Activated CD4-positive, alpha-beta T cell treated with anti-CD3 and anti-CD28 coated beads, Interleukin-2, amount 50 U/mL, for 1 hour (primary cell): Measurements from ENCODE around the gene IL1RAPL1.

Experiments
- DNase-seq: peaks from one replicate; pipeline ENCODE4 v3.0.0-alpha.2; 2020

IL1RAPL1 gene

GRCh38 chrX:29665532-29665931, 1078.3 kb downstream of the IL1RAPL1 start:
- no peak for DNase-seq

- DNase-seq = no peak
These were observed 1079.1 kb downstream of the IL1RAPL1 start for GRCh38 chrX:29666366-29666765.

DNA sequence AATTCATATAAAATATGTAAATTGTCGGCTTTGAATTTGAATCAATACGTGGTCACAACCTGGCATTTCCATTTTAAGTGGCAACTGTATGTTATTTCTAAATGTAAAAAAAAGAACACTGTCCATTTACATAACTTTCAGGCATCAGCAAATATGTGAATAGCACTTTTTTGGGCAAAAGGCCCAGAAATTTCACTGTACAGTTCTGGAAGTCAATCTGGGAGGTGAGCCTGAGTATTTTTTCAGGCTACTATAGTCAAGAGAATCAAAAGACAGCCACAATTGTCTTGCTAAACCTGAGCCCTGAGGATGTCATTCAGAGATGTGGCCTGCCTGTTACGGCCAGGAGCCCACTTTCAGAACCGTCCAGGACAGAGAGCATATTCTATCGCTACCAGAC, 1084.2 kb downstream of the IL1RAPL1 start:
- no peak for DNase-seq

DNA sequence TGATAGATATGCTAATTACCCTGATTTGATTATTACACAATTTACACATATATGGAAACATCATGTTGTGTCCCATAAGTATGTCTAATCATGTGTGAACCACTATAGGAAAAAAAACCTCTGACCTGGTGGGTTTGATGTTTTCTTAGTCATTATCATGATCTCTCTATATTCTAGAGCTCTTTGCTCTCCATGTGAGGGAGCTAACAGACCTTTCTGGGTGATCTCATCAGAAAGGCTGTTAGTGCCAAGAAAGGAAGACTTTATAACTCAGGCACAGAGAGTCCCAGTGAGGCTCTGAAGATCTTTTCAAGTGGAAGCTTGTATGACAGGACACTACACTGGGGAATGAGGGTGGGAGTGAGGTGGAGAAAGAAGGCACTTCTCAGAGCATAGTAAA, 1100.4 kb downstream of the IL1RAPL1 start:
- DNase-seq = no peak

DNA sequence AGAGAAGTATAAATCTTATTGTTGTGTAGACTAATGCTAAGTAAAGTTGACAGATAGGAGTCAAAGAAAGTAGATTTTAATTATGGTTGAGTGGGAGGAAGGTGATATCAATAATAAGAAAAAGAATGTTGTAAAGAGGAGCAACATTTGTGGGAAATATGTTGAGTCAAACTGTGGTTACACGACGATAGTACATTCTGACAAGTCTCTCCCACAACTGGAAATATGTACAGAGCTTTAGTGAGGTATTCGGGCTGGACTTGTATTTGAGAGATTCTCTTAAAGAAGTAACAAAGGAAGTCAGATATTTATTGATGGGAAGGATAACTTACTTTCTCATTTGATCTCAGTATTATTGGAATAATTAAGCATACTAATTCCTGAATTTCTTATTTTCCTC, 1102.8 kb downstream of the IL1RAPL1 start:
- no peak for DNase-seq

- DNase-seq = no peak
These were observed 1103.8 kb downstream of the IL1RAPL1 start for GRCh38 chrX:29691044-29691443.

GRCh38 chrX:29693912-29694311, 1106.7 kb downstream of the IL1RAPL1 start:
- no peak for DNase-seq

- no peak for DNase-seq
These were observed 1112.0 kb downstream of the IL1RAPL1 start for GRCh38 chrX:29699239-29699638.

- DNase-seq = no peak
These were observed 1119.8 kb downstream of the IL1RAPL1 start for GRCh38 chrX:29707088-29707487.

DNA sequence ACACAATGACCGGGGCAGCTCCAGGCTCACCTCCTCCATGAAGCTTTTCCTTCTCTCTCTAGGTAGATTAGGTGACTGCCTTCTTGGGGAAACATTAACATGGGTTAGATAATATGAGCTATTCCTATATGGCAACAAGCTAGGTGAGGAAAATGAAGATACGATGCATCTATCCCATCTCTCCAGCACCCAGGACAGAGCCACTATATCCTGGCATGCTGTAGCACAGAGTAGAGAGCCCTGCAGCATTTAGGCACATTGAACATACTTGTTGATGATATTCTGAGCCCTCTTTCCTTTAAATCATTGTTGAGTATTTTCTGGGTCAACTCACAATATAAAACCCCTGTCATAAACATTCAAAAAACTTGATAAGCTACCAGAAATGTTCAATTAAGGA, 1133.9 kb downstream of the IL1RAPL1 start:
- no peak for DNase-seq

DNA sequence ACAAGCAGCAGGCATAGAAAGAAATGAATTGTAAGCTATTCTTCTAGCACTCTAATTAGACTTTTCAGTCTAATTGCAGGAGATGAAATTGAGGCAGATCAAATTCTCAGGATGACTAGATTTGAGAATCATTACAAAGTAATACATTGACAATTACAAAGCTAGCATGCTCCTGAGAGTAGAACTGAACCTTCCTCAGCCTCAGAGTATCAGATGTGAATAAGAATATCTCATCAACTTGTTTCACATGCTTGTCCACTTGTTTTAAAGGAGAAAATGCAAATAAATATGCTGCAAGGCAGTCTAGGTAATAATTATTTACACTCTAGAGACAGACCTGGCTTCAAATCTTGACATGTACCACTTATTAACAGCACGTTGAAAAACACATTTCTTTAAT, 1137.1 kb downstream of the IL1RAPL1 start:
- DNase-seq = no peak

GRCh38 chrX:29726811-29727210, 1139.6 kb downstream of the IL1RAPL1 start:
- no peak for DNase-seq

DNA sequence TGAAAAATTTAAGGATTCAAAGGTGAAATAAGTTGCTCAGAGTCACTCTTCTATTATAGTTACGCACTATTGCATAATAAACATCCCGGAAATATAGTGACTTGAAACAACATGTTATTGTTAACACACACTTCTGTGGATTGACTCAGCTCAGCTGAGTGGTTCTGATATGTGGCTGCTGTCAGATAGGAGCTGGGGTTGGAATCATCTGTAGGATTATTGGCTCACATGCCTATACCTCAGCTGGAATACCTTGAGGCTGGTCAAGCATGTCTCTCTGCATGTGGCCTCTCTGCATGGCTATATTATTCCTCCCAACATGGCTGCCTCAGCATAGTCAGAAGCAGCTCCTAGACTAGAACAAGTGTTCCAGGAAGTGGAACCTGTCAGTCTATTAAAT, 1141.4 kb downstream of the IL1RAPL1 start:
- no peak for DNase-seq

DNA sequence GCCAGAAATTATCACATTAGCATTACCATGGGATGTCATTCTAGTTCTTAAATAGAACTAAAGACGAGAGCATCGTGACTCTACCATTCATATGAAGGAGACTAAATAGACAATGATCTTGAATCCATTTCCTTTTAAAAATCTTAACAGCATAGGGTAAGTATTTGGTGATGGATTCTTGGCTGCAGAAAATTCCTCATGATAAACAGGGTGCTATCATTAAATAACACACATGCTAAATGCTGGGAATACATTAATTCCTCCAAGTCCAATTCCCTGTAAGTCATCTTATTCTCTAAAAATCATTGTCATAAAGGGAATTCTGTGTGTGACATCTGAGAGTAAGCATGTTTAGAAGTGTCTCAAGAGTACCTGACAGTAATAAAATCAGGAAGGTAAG, 1157.7 kb downstream of the IL1RAPL1 start:
- no peak for DNase-seq

DNA sequence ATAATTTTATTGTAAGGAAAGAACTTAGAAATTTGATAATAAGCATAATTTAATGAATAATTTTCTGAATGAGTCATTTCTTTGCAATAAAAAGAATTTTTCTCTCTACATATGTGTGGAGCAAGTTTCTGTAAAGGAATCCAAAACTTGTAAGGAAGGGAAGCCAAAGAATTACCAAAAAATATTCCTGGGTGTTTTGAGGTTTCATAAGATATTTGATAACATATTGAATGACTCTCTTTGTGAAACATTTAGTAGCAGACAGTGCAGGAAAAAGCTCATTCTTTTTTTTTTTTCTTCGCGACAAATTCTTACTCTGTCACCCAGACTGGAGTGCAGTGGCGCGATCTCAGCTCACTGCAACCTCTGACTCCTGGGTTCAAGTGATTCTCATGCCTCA, 1159.1 kb downstream of the IL1RAPL1 start:
- DNase-seq = no peak

DNA sequence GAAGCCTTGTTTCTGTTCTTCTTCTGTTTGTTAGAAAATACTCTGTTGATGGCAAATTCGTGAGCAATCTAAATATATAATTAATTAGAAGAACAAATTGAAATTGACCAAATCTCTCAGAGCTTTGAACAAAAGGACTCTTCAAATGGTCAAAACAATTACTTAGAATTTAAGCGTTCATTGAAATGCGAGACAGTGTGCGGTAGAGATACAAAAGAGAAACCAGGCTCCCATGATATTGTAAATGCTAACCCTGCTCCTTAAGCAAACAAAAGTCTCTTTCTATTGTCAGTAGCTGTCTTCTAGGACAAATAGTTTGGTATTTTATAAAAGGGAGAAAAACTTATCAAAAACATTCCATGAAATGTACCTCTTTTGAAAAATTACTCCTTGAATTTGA, 1174.8 kb downstream of the IL1RAPL1 start:
- DNase-seq = no peak

DNA sequence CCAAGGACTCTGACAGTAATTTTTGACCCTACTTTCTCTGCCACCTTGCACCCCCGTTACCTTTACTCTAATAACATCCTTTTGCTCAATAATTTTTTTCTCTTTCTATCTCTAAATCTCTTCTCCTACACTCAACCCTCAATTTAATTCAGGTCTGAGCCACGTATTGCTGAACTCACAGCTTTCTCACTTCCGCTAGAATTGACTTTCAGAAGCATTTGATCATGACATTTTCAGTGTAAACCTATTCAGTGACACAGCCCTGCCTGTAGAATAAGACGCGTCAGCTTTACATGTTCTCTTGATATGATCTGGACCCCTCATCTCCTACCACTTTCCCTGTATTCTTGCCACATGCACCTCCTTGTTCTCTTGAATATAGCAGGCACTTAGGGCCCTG, 1188.6 kb downstream of the IL1RAPL1 start:
- DNase-seq = no peak

- no peak for DNase-seq
These were observed 1200.4 kb downstream of the IL1RAPL1 start for GRCh38 chrX:29787656-29788055.

- no peak for DNase-seq
These were observed 1201.9 kb downstream of the IL1RAPL1 start for GRCh38 chrX:29788991-29789699.

DNA sequence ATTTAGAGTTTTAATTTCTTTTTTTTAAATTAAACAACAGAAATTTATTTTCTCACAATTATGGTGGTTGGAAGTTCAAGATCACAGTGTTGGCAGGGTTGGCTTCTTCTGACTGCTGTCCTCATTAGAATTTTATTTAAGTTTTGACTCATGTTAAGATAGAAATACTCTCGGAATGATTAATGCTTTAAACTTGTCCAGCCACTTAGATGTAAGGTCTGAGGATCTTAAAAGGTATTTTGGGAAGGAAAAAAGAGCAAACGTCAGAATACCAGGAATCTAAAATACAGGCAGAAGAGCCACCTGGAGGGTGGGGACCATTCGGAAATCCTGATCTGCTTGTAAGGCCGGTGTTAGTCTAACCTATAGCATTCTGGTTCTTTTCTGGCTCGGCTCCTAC, 1205.1 kb downstream of the IL1RAPL1 start:
- no peak for DNase-seq

DNA sequence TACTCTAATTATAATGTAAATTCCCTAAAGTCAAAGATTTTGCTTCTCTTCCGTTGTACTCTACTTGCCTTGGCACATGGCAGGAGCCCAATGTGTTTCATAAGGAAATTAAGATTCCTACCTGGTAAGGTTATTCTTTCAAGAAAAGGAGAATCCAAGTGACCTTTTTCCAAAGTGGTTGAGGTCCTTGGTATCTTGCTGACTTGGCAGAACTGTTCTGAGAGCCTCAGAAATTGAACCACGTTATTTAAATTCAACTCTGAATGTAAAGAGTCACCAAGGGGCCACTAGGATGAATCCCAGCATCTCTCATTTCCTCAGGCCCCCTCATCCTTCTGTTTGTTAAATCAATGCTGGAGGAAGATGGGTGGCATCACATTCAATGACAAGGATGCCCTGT, 1209.9 kb downstream of the IL1RAPL1 start:
- no peak for DNase-seq

DNA sequence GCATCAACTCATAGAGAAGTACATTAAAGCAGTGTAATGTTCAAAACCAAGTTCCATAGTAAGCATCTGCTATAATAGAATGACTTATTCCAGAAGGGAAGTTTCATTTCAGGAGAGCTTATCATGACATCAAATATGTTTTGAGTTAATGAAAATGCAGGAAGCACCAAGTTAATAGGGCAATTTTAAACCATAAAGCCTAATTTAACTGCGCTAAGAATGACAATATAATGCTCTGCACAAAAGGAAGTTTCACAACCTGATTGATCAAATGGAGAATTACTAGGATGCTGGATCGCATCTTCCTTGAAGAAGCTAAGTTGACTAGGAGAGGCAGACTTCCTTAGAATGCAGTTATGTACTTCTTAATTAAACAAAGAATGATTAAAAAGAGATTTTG, 1211.2 kb downstream of the IL1RAPL1 start:
- DNase-seq = no peak

GRCh38 chrX:29813174-29813573, 1225.9 kb downstream of the IL1RAPL1 start:
- DNase-seq = no peak

GRCh38 chrX:29824176-29824906, 1237.1 kb downstream of the IL1RAPL1 start:
- no peak for DNase-seq

DNA sequence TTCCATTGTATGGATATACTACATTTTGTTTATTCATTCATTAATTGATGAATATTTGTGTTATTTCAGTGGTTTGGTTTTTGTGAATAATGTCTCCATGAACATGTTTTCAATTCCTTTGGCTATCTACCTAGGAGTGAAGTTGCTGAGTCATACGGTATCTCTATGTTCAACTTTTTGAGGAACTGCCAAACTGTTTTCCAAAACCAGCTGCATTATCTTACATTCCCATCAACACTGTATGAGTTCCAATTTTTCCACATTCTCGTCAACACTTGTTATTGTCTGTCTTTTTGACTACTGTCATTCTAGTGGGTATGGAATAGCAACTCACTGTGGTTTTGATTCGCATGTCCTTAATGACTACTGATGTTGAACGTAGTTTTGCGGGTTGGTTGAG, 1239.5 kb downstream of the IL1RAPL1 start:
- no peak for DNase-seq
